ENCODE results near the gene PYGB.

Gene PYGB

GRCh38 chr20:25283221-25283951 is 35.5 kb downstream of the PYGB start:
- DNase-seq = no peak

GRCh38 chr20:25284131-25284601 is 36.3 kb downstream of the PYGB start:
- no peak for DNase-seq

GRCh38 chr20:25285091-25285647 is 37.3 kb downstream of the PYGB start:
- DNase-seq = peak; percentile 20 to 55

GRCh38 chr20:25285856-25286798 is 38.2 kb downstream of the PYGB start:
- no peak for DNase-seq

- no peak for DNase-seq
These were observed 39.0 kb downstream of the PYGB start for GRCh38 chr20:25286917-25287316.

GRCh38 chr20:25287631-25288290 is 39.9 kb downstream of the PYGB start:
- DNase-seq = no peak

- no peak for DNase-seq
These were observed 40.7 kb downstream of the PYGB start for GRCh38 chr20:25288291-25289181.

- no peak for DNase-seq
These were observed 42.2 kb downstream of the PYGB start for GRCh38 chr20:25289886-25290597.

GRCh38 chr20:25290646-25291431 is 43.0 kb downstream of the PYGB start:
- no peak for DNase-seq

- DNase-seq = no peak
These were observed 43.7 kb downstream of the PYGB start for GRCh38 chr20:25291432-25292133.

- DNase-seq = no peak
These were observed 44.4 kb downstream of the PYGB start for GRCh38 chr20:25292176-25292891.

GRCh38 chr20:25293507-25293906 is 45.6 kb downstream of the PYGB start:
- no peak for DNase-seq

GRCh38 chr20:25293910-25294458 is 46.1 kb downstream of the PYGB start:
- DNase-seq = no peak

GRCh38 chr20:25294459-25295385 is 46.8 kb downstream of the PYGB start:
- DNase-seq = no peak

- DNase-seq = no peak
These were observed 47.7 kb downstream of the PYGB start for GRCh38 chr20:25295386-25296093.

All from NCI-H446 (cell line).